ENCODE results near the gene DOCK6. TPM values are rescaled to one million over a fixed set of nuclear protein-coding genes. Genes with fewer than 3 reads are reported as not detected.
A peak's percentile ranks its signal among the peaks of the same experiment; 100 is the strongest.

Gene DOCK6
- total RNA-seq, 4 donors from 2014 or later: 37.5 to 92.7 (median 49.2) TPM

DNA sequence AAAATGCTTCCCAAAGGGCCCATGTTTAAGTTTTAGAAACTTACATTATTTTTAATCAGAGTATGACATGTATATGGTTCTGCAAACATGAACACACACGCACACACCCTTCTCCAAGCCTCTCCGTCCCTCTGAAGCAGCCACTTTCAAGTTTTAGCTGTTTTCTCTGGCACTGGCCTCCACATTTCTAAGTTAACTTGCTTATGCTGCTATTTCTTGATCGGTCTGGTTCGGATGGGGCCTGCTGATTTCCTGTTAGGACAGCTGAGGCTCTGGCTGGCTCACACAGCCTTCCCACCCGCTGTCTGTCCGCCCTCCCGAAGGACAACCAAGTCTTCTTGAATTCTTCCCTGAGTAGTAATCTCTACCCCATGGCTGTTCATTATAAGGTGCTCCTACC lies 111.1 kb downstream of the DOCK6 start:
- DNase-seq (ENCODE audit: low spot score in 2 of 2): peak in 1 of 2 donors; percentile 59

More for the DNA sequence above, 111.1 kb downstream of the DOCK6 start:
- Histone ChIP-seq H3K4me1 (peaks cover 0 to 53% (median 9%) of the 10 kb centered on the region in 4 donors), H3K27ac (peak overlapping the region; percentile 36 to 87 (median 71)), H3K36me3 (no peaks in the 10 kb centered on the region), H3K27me3 (no peaks in the 10 kb centered on the region), H3K4me3 (no peak overlapping the region), H3K9me3 (no peaks in the 10 kb centered on the region)
- peak in 1 of 2 donors; percentile 49 for TF ChIP-seq EP300 (IDR thresholded peaks at IDR 0.05)
- TF ChIP-seq, protein P1, sequence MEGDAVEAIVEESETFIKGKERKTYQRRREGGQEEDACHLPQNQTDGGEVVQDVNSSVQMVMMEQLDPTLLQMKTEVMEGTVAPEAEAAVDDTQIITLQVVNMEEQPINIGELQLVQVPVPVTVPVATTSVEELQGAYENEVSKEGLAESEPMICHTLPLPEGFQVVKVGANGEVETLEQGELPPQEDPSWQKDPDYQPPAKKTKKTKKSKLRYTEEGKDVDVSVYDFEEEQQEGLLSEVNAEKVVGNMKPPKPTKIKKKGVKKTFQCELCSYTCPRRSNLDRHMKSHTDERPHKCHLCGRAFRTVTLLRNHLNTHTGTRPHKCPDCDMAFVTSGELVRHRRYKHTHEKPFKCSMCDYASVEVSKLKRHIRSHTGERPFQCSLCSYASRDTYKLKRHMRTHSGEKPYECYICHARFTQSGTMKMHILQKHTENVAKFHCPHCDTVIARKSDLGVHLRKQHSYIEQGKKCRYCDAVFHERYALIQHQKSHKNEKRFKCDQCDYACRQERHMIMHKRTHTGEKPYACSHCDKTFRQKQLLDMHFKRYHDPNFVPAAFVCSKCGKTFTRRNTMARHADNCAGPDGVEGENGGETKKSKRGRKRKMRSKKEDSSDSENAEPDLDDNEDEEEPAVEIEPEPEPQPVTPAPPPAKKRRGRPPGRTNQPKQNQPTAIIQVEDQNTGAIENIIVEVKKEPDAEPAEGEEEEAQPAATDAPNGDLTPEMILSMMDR (IDR thresholded peaks at IDR 0.05): no peak
- WGBS, 2 donors: 36 to 50% methylated on average over 7 of the region's 7 CpGs

Other genes starting within 250 kb of the DOCK6 start
- 10 to 100 TPM; 22.6 to 45.6 (median 35.7) TPM for gene LDLR, start 173.1 kb downstream of the DOCK6 start, total RNA-seq
- gene SPC24, start 106.7 kb downstream of the DOCK6 start, total RNA-seq: 10 to 100 TPM in 1 of 4 donors, 1 to 10 TPM in 3; 2.6 to 20.4 (median 4.4) TPM
- gene KANK2, start 65.0 kb downstream of the DOCK6 start, total RNA-seq: 100 to 1,000 TPM; 355 to 752 (median 582) TPM
- gene ANGPTL8, start 22.9 kb downstream of the DOCK6 start, total RNA-seq: 10 to 100 TPM in 2 of 4 donors, 1 to 10 TPM in 1, not detected in 1; 2.0 to 13.2 (median 10.8) TPM
- gene TSPAN16, start 33.6 kb upstream of the DOCK6 start, total RNA-seq: not detected
- gene RAB3D, start 77.1 kb upstream of the DOCK6 start, total RNA-seq: 10 to 100 TPM; 12.9 to 20.8 (median 17.9) TPM
- gene TMEM205, start 83.7 kb upstream of the DOCK6 start, total RNA-seq: 100 to 1,000 TPM; 145 to 238 (median 189) TPM
- gene CCDC159, start 84.0 kb upstream of the DOCK6 start, total RNA-seq: 10 to 100 TPM; 23.2 to 33.7 (median 30.8) TPM
- 10 to 100 TPM; 20.1 to 82.2 (median 33.8) TPM for gene PLPPR2, start 92.9 kb upstream of the DOCK6 start, total RNA-seq
- gene SWSAP1, start 112.1 kb upstream of the DOCK6 start, total RNA-seq: 1 to 10 TPM; 2.3 to 5.7 (median 2.8) TPM
- gene EPOR, start 121.8 kb upstream of the DOCK6 start, total RNA-seq: 10 to 100 TPM in 1 of 4 donors, 1 to 10 TPM in 3; 3.5 to 10.0 (median 7.5) TPM
- 10 to 100 TPM in 2 of 4 donors, 1 to 10 TPM in 2; 5.7 to 17.9 (median 11.0) TPM for gene RGL3, start 156.8 kb upstream of the DOCK6 start, total RNA-seq
- 1 to 10 TPM in 1 of 4 donors, under 1 TPM in 1, not detected in 2; 0.42 to 1.3 TPM for gene ODAD3, start 172.6 kb upstream of the DOCK6 start, total RNA-seq
- gene PRKCSH, start 173.1 kb upstream of the DOCK6 start, total RNA-seq: 100 to 1,000 TPM in 1 of 4 donors, 10 to 100 TPM in 3; 94.0 to 101 (median 97.4) TPM
- not detected for gene ELAVL3, start 218.5 kb upstream of the DOCK6 start, total RNA-seq
- 10 to 100 TPM in 2 of 4 donors, 1 to 10 TPM in 2; 7.2 to 22.9 (median 11.7) TPM for gene ZNF653, start 243.3 kb upstream of the DOCK6 start, total RNA-seq